ENCODE data around the gene GJD3. TPM values are rescaled to one million over a fixed set of nuclear protein-coding genes. Genes with fewer than 3 reads are reported as not detected.

The GJD3 gene
- total RNA-seq, 1 experiment from 2014 or later: not detected

DNA sequence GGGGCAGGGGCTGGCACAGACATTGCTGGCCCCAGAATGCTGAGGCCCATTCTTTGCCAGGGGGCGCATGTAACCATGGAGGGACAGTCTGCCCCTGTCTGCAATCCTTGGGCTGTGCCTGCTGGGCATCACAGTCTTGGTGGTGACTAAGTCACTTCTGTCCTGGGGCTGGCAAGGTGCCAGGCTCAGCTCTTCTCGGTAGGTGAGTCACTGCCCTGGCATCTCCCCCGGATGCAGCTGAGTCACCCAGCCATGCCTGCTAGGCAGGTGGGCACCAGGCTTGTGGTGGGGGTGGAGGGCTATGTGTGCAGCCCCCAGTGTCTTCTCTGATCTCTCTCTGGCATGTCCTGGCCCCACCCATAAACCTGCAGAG is 50.0 kb downstream of the GJD3 start:
- peak overlapping the region; percentile 89 for H3K4me2 ChIP-seq
- H3K36me3 ChIP-seq (ENCODE audit: low read depth): no peaks in the 10 kb centered on the region
- no peaks in the 10 kb centered on the region for H3K27me3 ChIP-seq (ENCODE audit: insufficient read depth, low read depth)
- peaks cover 88% of the 10 kb centered on the region for H3K4me1 ChIP-seq (replicated peaks; ENCODE audit: insufficient read depth)
- intact Hi-C loops (cut with micrococcal nuclease; ENCODE audit: unreplicated experiment): loop anchor here (5.0 to 10.0 kb wide), 2 partner anchors 103 to 290 kb away; partner anchors contain the start of gene TOP2A
- H2AFZ ChIP-seq: no peak overlapping the region
- peaks cover 57% of the 10 kb centered on the region for H3F3A ChIP-seq (ENCODE audit: insufficient read depth, low read depth)
- DNase-seq: peak; percentile 95
- no peaks in the 10 kb centered on the region for H3K9me3 ChIP-seq (ENCODE audit: insufficient read depth, low read depth)
- no peaks in the 10 kb centered on the region for H3K9me2 ChIP-seq (ENCODE audit: insufficient read depth)
- TF ChIP-seq EZH2 (IDR thresholded peaks at IDR 0.05; ENCODE audit: low read depth): no peak
- TF ChIP-seq, protein P1, sequence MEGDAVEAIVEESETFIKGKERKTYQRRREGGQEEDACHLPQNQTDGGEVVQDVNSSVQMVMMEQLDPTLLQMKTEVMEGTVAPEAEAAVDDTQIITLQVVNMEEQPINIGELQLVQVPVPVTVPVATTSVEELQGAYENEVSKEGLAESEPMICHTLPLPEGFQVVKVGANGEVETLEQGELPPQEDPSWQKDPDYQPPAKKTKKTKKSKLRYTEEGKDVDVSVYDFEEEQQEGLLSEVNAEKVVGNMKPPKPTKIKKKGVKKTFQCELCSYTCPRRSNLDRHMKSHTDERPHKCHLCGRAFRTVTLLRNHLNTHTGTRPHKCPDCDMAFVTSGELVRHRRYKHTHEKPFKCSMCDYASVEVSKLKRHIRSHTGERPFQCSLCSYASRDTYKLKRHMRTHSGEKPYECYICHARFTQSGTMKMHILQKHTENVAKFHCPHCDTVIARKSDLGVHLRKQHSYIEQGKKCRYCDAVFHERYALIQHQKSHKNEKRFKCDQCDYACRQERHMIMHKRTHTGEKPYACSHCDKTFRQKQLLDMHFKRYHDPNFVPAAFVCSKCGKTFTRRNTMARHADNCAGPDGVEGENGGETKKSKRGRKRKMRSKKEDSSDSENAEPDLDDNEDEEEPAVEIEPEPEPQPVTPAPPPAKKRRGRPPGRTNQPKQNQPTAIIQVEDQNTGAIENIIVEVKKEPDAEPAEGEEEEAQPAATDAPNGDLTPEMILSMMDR (conservative IDR thresholded peaks at IDR 0.05): no peak
- peaks cover 15% of the 10 kb centered on the region for H3K79me2 ChIP-seq (ENCODE audit: low read depth)
- H3K27ac ChIP-seq: no peak overlapping the region
- ChIA-PET POLR2A (ENCODE audit: unreplicated experiment) (interaction anchor here (0.6 kb wide), 1 partner anchor 1216 kb away, joined by 4 read pairs; no protein-coding TSS in a partner anchor), CTCF (no interaction called here)
- BruUV-seq (replicated peaks): no TSS peak
- H3K4me3 ChIP-seq: no peak overlapping the region
- H4K20me1 ChIP-seq (ENCODE audit: insufficient read depth): no peaks in the 10 kb centered on the region; the same call in 1 of the 2 replicates

DNA sequence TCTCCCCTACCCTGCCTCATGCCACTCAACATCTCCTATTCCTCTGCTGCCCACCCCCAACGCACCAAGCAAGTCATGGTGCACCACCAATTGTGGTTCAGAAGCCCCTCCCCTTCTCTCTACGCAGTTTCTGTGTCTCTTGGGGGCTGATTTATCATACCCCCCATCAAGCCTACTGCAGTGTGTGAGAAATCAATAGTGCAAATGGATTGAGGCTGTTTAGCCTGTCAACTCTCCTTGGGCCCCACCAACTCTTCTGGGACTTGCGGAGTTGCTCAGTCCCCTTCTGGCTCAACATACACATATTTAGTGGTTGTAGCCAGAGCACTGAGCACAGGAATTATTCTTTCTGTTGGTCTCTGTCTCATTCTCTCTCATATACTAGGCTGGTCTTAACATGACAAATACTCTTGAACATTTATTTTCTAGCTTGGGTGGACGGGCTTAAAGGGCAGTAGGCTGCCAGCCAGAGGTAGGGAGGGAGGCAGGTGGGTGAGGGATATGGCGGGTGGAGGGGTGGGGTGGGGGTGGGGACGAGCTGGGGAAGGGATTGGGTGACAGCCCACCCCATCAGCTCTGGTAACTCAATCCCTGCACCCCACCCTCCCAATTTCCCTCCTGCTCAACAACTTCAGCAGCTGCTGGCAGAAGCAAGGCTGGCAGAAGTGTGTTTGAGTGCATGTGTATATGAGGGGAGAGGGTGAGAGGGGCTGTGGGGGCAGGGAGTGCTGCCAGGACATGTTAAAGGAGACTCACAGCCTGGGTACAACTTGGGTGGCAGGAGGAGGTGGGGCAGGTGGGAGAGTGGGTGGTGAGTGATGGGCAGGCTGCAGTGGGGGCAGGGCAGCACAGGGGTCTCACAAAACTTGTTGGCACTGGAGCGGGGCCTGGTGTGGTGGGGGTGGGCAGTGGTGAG is 50.6 kb downstream of the GJD3 start:
- Histone ChIP-seq H3K27ac (no peak overlapping the region), H3K27me3 (ENCODE audit: insufficient read depth, low read depth) (no peaks in the 10 kb centered on the region), H3K9me2 (ENCODE audit: insufficient read depth) (no peaks in the 10 kb centered on the region), H3K79me2 (ENCODE audit: low read depth) (peaks cover 8% of the 10 kb centered on the region), H3K4me3 (no peak overlapping the region), H4K20me1 (ENCODE audit: insufficient read depth) (no peaks in the 10 kb centered on the region), H3K9me3 (ENCODE audit: insufficient read depth, low read depth) (no peaks in the 10 kb centered on the region), H3F3A (ENCODE audit: insufficient read depth, low read depth) (peaks cover 59% of the 10 kb centered on the region), H3K4me2 (peak overlapping the region; percentile 89), H2AFZ (no peak overlapping the region), H3K4me1 (replicated peaks; ENCODE audit: insufficient read depth) (peaks cover 84% of the 10 kb centered on the region), H3K36me3 (ENCODE audit: low read depth) (no peaks in the 10 kb centered on the region)
- no peak for DNase-seq
- CTCF ChIA-PET: no interaction called here
- intact Hi-C loops (cut with micrococcal nuclease; ENCODE audit: unreplicated experiment): loop anchor here (5.0 to 10.0 kb wide), 2 partner anchors 103 to 289 kb away; partner anchors contain the start of gene TOP2A
- POLR2A ChIA-PET (ENCODE audit: unreplicated experiment): interaction anchor here (0.6 kb wide), 1 partner anchor 1216 kb away, joined by 4 read pairs; no protein-coding TSS in a partner anchor
- no peak for TF ChIP-seq EZH2 (IDR thresholded peaks at IDR 0.05; ENCODE audit: low read depth)
- TF ChIP-seq, protein P1 (conservative IDR thresholded peaks at IDR 0.05): no peak
- no TSS peak for BruUV-seq (replicated peaks)

Other genes with a start within 250 kb of the GJD3 start
- 56.8 and 61.8 TPM in 2 replicates for gene MSL1, start 242.8 kb downstream of the GJD3 start, total RNA-seq (2021)
- 45.8 and 51.5 TPM in 2 replicates for gene CASC3, start 224.2 kb downstream of the GJD3 start, total RNA-seq (2021)
- gene RAPGEFL1, start 187.3 kb downstream of the GJD3 start, total RNA-seq (2021): 14.0 and 14.9 TPM in 2 replicates
- gene WIPF2, start 145.4 kb downstream of the GJD3 start, total RNA-seq (2021): 23.4 and 37.2 TPM in 2 replicates
- gene CDC6, start 76.9 kb downstream of the GJD3 start, total RNA-seq (2021): 37.8 and 44.9 TPM in 2 replicates
- gene RARA, start 55.6 kb downstream of the GJD3 start, total RNA-seq (2021): 21.5 and 21.8 TPM in 2 replicates
- 156 and 235 TPM in 2 replicates for gene TOP2A, start 53.2 kb upstream of the GJD3 start, total RNA-seq (2021)
- gene IGFBP4, start 78.7 kb upstream of the GJD3 start, total RNA-seq (2021): 138 and 211 TPM in 2 replicates
- 17.4 and 23.5 TPM in 2 replicates for gene TNS4, start 136.9 kb upstream of the GJD3 start, total RNA-seq (2021)
- not detected in 2 replicates for gene CCR7, start 200.7 kb upstream of the GJD3 start, total RNA-seq (2021)

All from PC-9 (cell line).